ENCODE data around the gene NDUFV3.
A peak's percentile ranks its signal among the peaks of the same experiment; 100 is the strongest.
"Not testable (repeated sequence)": the region's sequence is repeated elsewhere in the genome, so short reads cannot be mapped to it uniquely, and the experiment has no call there.

NDUFV3 gene

DNA sequence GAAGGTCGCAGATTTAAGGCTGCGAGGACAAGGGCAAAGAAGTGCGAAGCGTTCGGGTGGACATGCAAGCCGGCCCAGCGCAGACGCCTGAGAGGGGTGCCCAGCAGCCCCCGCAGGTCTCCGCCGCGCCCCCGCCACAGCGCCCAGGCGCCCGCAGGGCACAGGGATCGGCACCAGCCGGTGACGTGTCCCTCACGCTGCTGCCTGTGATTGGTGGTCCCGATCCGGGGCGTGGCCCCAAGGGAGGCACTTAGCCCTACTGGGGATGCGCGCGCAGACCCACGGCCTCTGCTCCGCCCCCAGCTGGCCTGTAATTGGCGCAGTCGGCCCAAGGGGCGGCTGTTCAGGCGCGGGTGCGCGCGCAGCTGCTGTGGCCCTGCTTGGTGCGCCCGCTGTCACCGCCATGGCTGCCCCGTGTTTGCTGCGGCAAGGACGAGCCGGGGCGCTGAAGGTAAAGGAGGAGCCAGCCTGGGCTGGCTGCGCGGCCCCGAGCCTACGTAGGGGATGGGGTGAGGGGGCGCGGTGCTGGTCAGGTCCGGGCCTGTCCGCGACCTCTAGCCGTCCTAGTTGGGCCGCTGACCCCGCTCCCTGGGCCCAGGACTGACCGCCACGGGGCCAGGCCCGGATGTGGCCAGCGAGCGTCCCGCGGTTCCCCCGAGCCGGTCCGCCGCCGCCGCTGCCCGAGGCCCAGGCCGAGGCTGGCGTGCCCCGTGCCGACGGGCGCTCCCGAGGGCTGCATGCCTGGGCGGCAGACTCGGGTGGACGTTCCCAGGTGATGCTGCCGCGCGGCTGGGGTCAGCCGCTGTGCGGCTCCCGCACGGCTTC is at the start of gene NDUFV3:
TSS of gene NDUFV3 (plus strand) at position 379 of the 825 bp plus-strand sequence. CDS start at position 404, 25 bp downstream.
- peak; percentile 91 to 100 (median 99) for DNase-seq

DNA sequence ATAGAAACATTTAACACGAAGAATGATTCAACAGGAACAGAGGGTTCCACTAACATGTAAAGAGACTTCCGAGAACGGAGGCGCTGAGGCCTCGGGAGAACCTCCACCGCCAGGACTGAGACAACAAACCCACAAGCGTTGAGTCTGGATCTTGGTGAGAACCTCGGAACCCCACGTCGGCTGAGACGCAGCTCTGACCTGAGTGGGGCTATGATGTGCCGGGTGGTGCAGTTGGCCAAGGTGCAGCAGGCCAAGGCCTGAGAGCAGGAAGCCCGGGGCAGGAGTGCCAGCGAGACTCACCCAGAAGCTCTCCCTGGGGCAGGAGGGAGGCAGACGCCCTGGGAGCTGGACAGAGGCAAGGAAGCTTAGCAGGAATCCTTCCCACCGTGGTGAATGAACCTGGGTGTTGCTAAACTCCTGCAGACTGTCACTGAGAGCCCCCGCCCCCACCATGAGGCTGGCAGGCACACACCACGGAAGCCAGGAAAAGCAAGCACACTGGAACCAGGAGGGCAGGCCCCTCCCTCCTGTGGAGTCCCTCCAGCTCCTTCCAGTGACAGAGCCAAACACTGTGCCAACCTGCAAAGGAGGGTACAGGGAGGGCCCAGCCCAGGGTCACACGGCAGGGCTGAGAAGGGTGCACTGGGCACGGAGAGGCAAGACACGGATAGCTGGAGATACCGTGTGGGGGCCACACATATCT is 48.5 kb upstream of the NDUFV3 start:
- DNase-seq = peak in 38 of 58 donors; percentile 10 to 77 (median 42)

DNA sequence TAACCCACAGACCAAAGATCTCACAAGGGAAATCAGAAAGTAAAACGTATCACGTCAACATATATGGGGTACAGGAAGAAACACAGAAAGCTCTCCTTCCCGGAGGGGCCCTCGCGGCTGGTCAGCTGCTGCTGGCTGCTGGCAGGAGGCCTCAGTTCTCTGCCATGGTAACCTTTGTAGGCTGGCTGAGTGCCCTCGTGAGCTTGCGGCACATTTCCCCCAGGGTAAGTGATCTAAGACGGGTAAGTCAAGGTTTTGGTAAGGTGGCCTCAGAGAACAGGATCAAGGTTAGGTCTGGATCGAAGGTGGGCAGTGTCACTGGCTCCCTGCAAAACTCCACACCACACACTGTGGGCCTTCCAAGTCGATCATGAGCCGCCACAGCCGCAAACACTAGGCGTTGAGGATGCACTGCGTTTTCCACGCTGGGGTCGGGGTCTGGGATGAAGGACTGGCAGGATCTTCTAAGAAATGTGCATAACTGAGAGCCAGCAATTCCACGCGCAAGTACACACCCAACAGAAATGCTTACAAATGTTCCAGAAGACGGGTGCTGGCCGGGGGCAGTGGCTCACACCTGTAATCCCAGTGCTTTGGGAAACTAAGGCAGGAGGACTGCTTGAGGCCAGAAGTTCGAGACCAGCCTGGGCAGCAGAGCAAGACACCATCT is 47.7 kb upstream of the NDUFV3 start:
- DNase-seq = peak in 39 of 58 donors; percentile 7 to 74 (median 41)

DNA sequence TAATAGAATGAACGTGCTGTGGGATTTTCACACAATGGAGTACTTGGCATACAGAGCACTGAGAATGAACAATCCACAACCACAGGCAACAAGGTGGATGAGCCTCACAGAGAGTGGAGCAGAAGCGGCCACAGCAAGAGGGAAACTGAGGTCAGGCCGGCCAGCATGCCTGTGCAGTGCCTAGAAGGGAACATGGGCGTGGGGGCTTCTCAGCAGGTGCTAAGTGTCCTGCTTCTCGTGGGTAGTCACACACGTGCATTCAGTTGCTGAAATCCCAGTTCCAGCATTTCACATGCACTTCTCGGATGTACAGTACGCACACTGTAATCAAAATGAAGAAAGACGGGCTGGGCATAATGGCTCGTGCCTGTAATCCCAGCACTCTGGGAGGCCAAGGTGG is 46.9 kb upstream of the NDUFV3 start:
- no peak for DNase-seq

DNA sequence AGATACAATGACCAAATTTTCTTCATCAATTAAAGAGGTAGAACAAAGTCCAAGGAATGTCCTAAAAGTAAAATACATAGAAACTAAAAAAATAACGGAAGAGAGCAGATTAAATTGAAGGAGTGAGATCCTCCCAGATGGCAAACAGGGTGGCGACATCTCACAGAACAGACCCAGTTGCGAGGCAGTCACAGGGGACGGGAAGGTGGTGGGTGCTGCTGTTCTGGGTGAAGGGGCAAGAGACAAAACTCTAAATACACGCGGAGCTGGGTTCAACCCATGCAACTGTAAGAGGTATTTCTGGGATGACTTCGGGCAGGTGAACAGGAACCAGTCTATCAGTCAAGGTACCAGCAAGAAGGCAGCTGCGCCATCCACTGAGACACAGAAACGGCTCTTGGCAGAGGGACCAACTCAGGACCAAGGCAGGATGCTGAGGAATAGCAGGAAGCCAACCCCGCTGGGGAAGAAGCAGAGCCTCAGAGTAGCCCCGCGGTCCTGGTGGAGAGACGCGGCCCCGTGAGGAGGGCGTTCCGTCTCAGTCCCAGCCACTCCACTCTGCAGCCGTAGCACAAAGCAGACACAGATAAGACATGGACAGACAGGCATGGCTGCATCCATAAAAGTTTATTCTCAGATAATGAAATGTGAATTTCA is 45.9 kb upstream of the NDUFV3 start:
- no peak for DNase-seq

DNA sequence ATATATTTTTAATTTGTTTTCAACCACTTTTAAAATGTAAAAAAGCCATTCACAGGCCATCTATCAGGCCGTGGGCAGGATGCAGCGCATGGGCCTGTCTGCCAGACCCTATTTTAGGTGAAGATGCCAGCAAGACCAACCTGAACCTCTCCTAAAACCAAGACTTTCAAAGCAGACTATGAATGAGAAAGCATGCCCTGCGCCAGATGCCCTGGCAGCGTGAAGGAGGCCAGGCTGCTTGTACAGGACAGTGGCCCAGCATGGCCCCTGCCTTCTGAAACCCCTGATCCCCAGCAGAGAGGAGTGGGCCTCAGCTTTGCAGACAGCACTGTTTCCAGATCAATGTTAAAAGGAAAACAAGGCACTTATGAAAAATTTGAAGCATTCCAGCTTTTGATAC is 45.4 kb upstream of the NDUFV3 start:
- no peak for DNase-seq

DNA sequence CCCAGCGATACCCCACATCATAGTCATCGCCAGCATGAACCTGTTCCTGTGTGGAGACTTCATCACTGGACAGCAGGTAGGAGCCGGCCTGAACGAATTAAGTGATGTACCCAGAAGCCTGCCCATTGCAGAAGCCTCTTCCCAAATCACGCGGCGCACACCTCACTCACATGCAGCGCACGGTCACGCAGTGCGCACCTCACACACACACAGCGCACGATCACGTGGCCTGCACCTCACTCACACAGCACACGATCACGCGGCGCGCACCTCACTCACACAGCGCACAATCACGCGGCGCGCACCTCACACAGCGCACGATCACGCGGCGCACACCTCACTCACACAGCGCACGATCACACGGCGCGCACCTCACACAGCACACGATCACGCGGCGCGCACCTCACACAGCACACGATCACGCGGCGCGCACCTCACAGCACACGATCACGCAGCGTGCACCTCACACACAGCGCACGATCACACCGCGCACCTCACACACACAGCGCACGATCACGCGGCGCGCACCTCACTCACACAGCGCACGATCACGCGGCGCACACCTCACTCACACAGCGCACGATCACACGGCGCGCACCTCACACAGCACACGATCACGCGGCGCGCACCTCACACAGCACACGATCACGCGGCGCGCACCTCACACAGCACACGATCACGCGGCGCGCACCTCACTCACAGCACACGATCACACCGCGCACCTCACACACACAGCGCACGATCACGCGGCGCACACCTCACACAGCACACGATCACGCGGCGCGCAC is 44.8 kb upstream of the NDUFV3 start:
- not testable (repeated sequence) for DNase-seq

DNA sequence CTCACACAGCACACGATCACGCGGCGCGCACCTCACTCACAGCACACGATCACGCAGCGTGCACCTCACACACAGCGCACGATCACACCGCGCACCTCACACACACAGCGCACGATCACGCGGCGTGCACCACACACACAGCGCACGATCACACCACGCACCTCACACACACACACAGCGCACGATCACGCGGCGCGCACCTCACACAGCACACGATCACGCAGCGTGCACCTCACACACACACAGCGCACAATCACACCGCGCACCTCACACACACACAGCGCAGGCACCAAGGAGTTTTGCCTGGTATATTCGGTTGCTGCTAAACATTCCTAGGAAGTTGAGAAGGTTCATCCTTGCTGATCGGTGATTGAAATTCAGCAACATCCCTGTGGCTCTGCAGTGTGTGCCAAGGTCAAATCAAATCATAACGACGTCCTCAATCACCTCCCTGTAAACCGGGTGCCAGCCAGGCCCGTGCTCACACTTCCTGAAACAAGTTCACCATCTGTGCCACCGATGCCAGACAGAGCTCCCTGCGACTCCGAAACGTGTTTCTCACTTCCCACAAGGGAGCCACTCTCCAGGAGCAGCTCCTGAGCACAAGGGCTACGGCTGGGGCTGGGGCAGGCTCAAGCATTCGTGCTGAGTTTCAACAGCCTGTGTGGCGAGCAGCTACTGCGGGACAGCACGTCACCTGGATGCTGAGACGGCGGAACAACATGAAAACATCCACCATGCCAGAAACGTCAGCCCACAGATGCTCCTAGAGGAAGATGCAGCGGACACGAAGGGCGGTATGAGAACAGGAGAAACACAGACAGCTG is 44.0 kb upstream of the NDUFV3 start:
- no peak for DNase-seq

DNA sequence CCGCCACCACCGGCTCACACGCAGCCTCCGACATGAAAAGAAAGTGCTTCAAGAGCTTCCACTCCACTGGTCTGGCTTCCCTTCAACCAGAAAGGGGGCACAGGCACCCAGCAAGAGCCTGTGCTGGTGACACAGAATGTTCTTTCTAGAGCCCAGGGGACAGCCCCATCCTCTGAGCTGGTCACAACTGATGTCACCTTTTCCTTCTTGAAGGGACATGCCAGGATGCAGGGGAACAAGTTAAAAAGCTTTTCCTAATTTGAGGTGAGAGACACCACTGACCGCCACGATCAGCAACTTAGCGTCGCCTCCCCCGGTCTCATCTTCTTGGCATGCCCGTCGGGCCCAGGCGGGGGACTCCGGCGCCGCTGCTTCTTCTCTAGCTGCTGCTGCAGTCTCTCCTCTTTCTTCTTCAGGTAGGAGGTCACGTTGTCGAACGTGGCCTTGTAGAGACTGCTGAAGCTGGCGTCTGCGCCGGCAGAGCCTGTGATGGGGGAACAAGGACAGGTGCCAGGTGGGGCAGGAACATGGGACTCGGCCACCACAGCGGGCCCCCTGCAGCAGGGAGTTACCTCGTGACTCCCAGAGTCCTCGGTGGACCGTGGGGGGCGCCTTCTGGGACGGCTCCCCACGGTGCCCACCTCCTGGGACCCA is 43.2 kb upstream of the NDUFV3 start:
- DNase-seq = no peak

DNA sequence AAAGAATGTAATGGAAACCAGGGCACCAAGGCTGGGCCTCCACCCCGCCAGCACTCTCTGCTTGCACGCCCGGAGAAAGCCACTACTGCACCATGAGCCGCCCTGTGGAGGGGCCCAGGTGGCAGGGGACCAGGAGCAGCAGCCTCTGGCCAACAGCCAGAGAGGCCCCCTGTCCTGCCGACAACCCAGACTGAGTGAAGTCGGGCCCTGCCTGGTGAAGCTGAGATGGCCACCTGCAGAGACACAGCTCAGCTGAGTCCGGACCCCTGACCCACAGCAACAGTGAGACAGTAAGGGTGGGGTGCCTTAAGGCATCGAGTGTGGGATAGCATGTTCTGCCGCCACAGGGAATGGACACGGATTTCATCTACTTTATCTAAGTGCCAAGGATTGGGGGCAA is 42.6 kb upstream of the NDUFV3 start:
- DNase-seq = no peak

DNA sequence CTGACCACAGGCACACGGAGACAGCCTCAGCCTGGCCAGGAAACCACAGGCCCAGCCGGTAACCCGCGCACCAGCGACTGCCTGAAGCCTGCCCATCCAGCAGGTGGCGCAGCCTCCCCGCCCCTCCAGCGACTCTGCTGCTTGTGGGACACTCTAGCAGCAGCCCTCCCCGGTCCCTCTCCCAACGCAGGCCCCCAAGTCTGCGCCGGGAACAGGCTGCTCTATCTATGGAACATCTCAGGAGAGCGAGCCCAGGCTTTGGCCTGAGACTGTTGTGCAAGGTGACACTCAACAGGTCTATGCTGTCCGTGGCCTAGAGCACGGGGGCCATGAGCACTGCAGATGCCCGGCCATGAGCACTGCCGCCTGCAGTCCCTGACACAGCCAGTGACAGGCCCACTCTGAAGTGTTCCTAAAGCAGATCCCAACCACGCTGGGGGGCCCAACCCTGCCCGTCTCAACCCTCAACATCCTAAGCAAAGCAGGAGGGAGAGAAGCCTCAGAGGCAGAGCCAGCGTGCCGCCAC is 42.2 kb upstream of the NDUFV3 start:
- DNase-seq = no peak

DNA sequence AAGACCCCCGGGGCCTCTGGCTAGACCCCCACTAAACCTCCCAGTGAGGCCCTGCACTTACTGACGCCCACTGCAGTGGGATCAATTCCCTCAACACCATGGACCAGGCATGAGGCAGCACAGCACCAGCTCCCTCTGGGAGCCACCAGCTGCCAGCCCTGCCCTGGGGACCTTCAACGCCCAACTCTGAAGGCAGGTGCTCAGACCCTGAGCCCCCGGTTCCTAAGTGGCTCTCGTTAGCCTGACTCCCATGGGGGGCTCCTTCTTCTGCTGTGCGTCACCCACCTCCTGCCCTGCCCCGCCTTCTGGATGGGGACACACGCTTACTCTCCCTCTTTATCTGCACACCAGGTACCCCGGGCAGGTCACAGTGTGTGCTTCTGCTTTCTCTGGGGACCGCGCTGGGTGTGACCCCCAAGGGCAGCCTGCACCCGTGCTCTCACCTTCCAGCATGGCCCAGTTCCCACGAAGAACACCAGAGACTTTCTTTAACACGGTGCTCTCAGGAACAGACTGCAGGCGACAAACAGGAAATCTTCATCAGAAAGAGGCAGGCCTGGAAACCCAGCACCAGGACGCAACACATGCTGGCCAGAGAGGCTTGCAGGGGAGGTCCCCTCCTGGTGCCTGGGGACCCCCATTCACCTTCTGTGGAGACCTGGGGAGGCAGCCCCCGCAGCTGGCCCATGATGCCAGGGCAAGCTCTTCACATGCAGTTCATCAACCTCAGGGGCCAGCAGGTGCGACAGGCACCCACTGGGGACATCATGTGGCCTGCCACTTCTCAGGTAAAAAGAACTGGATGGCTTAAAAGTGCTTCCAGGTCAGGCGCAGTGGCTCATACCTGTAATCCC is 41.1 kb upstream of the NDUFV3 start:
- no peak for DNase-seq

DNA sequence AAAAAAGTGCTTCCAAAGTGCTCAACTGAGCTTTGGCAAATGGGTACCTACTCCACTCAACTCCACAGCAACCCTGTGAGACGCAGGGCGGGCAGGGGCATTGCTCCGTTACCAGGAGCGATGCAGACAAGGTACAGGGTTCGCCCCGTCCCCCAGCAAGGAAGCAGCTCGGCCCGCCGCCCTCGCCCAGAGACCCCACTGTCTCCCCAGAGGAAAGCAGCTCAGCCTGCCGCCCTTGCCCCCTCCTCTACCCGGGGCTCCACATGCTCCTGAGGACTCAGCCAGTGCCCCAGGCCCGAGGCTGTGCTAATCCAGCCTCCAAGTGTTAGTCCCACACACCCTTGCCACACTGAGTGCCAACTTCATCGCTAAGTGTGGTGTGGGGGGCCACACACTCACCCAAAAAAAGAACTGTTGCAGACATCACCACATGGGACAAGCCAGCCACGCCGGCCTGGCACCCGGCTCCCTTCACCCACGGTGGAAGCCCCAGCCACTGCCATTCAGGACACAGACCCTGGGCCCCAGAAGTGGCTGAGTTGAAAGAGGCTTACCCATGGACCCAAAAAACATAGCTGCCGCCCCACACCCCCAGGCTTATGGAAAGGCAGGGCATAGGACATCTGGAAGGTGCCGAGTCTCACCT is 40.1 kb upstream of the NDUFV3 start:
- DNase-seq = no peak

DNA sequence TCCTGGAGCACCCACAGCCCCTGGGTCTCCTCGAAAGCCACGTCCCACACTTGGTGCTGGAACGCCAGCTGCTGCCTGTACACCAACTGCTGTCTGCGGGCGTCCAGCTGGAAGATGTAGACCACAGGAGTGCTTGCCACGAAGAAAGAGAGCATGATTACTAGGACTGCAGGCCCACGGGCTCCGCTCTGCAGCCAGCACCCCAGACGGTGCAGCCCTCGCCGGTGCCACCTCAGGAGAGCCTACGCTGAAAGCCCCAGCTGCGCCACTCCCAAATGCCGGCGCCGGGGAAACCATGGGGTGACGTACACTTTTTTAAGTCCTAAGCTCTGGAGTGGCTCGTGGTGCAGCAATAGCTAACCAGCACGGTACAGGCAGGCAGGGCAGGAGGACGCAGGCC is 39.5 kb upstream of the NDUFV3 start:
- DNase-seq = no peak

DNA sequence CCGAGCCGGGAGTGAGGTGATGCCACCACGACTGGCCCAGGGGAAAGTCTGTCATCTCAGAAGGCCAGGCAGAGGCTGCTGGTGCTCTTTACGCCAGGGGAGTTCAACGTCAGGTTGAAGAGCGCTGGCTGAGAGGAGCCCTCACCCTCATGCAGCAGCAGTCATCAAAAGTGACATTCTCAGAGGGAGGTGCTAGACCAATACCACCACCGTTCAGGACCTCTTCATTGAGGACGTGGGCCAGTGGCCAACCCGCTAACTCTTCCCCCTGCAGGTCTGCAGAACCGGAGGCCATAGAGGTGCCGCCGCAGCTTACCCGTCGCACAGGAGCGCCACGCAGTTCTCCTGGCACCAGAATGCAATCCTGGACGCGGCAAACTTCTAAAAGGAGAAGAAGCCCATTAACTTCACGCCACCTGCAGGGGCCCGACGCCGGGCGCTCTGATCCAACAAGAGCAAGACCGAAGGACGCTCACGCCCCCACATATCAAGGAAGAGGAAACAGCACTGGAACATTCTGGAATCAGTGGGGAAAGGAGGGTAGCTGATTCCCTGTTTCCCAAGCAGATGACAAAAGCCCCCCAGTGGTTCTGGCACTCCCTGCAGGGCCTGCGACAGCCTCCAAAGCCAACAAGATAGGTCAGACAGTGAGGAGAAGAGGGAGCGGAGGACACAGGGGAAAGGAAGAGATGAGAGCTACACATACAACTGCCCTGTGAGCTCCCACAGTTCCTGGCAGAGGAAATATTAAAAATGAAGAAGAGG is 38.7 kb upstream of the NDUFV3 start:
- DNase-seq = no peak

DNA sequence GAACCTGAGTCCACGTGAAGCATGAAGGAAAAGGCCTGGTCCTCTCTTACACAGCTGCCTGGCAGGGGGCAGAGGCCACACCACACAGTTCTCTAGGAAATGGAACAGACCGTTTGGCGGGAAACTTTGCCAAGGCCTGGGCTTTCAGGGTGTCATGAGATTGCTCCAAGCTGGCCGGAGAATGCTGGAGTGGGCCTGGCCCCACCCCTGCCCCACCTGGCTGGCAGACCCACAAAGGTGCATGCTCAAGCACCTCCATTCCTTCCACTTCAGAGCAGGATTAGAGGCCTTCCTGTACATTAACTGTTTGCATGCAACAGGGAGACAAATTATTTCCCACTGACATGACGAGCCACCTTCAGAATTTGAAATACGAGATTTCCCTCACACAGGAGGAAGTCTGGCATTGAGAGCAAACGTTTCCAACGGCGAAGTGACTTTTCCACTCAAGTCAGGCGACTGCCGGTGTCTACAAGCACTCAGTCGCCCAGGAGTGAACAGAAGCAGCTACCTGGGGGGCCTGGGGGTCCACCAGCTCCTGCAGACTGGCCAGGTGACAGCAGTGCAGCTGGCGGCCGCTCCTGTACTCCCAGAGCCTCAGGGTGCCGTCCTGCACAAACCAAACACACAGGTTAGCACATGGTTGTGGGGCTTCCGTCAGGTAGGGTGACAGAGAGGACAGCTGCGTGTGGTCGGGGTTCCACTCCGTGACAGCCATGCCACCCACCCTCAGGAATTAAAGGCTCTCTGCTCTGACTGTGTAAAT is 37.8 kb upstream of the NDUFV3 start:
- DNase-seq = no peak
